Activated CD4-positive, alpha-beta T cell treated with anti-CD3 and anti-CD28 coated beads, Interleukin-2, amount 50 U/mL, for 4 hours (primary cell): ENCODE measurements around the gene PMS2.
A peak's percentile ranks its signal among the peaks of the same experiment; 100 is the strongest.
"Not testable (repeated sequence)": the region's sequence is repeated elsewhere in the genome, so short reads cannot be mapped to it uniquely, and the experiment has no call there.

ENCODE experiments used
- DNase-seq, 2 experiments: peaks; one replicate each; pipeline ENCODE4 v3.0.0-alpha.2; 2020

PMS2 gene

DNA sequence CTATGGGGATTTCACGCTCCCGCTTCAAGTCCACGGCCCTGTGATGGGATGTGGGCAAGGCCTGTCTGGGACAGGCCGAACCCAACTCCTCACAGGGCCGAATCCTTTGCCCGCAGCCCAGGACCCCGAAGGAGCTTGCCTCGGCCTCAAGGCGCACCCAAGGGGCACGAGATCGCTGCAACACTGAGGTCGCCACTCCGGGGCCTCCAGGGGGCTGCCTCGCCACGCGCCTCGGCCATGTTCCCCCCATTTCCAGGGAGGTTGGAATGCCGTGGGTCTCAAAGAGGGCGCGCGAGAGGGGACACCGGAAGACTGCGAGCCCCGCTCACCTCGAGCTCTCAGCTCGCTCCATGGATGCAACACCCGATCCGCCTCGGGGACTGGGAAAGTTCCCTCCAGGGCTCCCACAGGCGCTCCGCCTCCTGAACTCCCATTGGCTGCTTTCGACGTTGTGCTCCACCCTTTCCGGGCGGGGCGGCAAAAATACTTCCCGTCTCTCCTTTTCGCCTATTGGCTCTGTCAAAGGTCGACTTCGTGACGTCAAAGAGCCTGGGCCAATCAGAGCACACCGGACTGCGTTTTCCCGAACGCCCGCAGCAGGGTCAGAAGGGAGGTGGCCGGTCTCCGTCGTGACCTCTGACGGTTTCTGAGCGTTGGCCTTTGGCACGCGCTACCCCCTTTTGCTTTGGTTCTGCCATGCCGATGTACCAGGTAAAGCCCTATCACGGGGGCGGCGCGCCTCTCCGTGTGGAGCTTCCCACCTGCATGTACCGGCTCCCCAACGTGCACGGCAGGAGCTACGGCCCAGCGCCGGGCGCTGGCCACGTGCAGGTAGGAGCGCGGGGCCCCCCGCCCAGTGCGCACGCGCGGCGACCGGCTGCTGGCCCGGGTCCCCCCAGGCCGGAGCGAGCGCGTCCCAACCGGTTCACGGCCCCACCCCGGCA is at the start of gene PMS2, which contains the start of gene AIMP2:
TSS of gene PMS2 (minus strand) at position 382 of the 944 bp plus-strand sequence. CDS start at position 352, 30 bp downstream.
TSS of gene AIMP2 (plus strand) at position 605 of the 944 bp plus-strand sequence. CDS start at position 697, 92 bp downstream.
- DNase-seq, result peak; percentile 96 to 97

GRCh38 chr7:6057316-6058129 is 48.7 kb upstream of the PMS2 start:
- DNase-seq, result no peak

DNA sequence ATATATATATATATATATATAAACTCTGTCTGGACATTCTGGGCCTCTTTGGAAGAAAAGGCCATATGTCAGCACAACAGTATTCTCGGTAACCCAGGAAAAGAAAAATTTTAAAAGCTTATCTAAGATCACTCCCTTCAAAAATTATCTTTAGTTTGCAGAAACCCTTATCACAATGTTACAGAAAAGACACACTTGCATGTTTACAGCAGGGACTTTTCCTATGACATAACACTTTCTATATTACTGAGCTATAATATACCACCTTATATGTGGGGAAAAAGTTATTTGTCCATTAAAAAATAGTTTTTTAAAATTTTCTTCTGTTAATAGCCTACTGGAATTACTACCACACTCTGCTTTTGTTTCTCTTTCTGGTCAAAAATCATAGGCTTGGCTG is 47.8 kb upstream of the PMS2 start:
- no peak for DNase-seq

- DNase-seq, result not testable (repeated sequence)
Observed at GRCh38 chr7:6051185-6051584, 42.3 kb upstream of the PMS2 start.

DNA sequence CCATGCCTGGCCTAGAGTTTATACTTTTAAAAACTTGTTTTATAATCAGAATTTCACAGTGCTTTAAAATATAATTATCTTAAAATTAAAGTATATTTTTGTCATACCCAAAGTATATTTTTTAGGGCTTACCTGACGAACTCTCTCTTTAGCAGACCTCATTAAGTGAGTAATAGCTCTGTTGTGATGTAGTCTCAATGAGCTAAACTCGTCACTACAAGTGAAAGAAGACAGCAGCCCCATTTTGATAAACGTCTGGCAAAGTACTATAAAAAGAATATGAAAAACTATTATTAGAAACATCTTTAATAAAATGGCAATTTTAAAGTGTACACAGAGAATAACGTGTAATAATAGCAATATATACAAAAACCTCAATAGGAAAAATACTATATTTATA is 40.9 kb upstream of the PMS2 start:
- no peak for DNase-seq

- DNase-seq, result no peak
Observed at GRCh38 chr7:6035686-6036085, 26.8 kb upstream of the PMS2 start.

DNA sequence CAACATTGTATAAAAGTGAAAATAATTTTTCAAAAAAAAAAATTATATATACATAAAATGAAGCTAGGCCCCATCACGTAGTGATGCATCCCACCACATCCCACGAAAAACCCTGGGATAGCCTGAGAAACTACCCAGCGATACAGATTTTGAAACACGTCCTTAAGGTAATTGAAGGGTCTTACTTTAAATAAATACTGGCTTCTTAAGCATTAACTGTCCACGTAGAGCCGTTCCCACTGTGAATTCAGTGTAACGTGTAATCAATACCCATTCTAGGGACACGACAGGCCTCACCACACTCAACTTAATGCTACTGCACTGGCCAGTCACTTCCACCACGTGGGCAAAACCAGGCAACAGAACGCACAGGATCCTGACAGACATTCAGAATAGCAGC is 26.3 kb upstream of the PMS2 start:
- no peak for DNase-seq

- DNase-seq, result no peak
Observed at GRCh38 chr7:6032641-6033040, 23.8 kb upstream of the PMS2 start.

DNA sequence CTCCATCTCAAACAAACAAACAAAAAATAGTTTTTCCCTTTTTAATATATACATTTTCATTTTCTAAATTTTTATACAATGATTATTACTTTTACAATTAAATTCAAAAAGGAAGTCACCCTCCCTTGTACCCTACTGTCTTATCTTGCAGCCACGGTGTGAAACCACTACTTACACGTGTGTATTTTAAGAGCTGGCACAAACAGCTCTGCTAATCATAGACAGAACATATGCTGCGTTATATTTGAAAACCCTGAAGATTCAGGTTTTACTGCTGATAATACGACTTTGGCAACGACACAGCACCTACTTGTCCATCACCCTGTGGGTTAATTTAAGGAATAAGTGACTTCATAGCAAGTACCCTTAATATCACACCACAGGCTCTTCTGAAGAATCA is 23.3 kb upstream of the PMS2 start:
- no peak for DNase-seq

DNA sequence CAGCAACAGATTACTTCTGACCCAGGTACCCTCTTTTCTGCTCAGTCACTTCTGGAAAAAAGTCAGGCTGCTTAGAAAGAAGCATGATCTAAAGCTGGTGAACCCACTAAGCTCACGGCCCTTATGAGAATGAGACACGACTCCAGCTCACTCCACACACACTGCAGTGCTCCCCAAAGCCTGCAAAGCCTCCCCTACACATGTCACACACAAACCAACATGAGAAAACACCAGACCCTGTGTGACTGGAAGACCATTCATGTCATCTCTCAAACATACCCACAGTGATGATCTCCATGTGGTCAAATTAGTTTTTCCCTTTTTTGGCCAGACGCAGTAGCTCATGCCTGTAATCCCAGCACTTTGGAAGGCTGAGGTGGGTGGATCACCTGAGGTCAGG is 22.7 kb upstream of the PMS2 start:
- DNase-seq, result no peak

- DNase-seq, result no peak
Observed at GRCh38 chr7:6030988-6031387, 22.1 kb upstream of the PMS2 start, which contains the start of gene ANKRD61. ANKRD61 (plus strand) TSS chr7:6031376; CDS start chr7:6031376, 0 bp downstream.

DNA sequence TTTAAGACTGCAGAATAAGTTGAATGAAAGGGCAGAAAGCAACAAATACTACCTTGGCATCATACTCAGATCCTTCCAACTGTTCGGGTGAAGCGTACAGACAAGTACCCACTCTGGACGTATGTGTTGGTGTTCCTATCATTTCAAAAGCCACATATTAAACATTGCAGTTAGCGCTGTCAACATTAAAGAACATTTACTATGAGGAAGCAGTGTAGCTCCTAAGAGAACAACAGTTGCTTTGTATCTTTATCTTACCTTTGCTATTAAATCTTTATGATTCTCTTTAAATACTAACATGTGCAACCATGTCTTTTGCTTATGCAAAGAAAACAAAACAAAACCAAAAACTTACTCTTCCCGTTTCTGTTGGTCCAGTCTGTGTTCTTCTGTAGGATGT is 19.7 kb upstream of the PMS2 start:
- no peak for DNase-seq

- no peak for DNase-seq
Observed at GRCh38 chr7:6027806-6028365, 19.0 kb upstream of the PMS2 start.

DNA sequence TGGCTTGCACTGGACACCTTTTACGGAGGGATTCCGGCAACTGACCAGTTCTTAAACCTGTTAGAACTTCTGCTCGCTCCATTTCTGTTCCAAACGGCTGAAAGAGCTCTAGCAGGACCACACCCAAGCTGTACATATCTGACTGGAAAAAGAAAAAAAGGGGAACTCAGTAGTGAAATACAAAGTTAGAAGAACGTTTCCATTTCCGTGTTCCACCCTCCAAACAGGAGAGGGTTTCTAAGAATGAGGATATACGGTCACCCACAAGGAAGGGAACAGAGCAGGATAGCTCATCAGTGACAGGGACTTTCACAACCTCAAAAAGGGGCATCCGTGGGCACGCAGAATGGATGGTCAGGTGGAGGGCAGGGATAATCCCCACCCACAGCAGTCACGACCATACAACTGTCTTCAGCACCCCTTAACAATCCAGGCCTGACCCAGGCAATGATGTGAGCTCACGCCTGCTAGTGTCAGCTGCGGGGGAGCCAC is 18.0 kb upstream of the PMS2 start:
- DNase-seq, result no peak

DNA sequence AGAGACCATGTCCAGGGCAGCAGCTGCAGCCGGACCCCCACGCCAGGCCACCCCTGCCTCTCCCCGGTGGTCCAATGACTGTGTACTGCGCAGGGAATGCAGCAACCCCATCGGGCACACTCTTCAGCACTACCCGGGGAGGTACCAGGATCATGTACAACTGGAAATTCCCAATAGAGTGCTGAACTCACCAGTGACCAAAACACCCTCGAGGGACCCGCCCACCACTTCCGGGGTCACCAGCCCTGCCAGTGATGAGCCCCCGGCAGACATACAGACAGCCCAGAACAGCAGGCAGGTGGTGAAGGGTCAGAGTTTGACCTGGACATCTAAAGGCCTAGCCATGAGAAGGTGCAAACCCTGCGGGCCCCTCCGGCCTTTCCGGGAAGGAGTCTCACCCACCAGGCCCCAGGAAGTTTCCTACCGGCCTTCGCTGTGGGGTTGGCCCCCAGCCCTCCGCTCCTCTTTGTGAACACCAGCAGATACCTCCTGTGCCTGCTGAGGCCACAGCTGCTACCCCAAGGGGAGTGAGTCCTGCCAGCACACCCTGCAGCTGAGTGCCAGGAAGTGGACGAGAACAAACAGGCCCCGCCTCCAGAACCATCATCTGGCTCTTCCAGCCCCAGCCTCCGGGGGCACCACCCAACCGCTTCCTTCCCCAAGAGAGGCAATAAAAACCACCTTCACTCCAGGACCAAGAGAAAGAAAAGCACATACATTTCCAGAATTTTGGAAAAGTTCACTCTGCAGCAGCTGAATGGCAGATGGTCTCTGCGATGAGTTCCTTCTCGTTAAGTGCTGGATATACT is 17.4 kb upstream of the PMS2 start:
- peak; percentile 52 to 53 for DNase-seq

DNA sequence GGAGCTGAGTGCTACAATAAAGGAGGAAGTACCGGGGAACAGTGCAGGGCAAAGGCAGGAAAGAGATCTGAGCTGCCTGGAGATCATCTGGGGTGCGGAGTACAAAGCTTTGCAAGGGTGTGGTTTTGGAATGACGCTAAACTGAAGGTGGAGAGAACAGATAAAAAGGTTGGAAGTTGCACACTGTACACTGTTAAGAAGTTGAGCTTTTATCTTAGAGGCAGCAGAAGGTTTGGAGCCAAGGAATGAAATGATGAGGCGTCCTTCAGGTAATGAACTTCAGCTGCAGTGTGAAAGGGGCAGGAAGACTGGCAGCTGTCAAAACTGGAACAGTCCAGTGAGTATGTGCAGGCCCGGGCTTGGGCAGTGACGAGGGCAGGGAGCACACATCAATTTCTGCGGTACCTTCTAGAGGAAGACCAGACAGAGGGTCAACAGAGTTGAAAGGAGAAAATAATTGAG is 15.2 kb upstream of the PMS2 start:
- no peak for DNase-seq

DNA sequence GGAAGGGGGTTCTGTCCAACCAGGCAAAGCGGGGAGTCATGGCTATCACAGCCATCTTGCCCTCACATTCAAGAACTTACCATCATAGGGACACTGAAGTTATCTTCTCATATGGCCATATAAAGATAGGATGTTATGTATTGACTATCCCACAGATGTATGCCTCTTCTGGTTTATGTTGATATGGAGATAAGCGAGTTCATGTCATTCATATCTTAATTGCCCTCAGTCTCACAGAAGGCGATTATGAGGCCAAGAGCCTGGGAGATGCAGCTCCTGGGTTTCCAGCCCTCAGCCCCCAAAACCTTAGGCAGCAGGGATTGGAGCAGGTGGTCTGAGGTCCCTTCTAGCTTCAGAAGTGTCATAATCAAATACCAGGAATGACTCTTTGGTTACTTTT is 13.9 kb upstream of the PMS2 start:
- no peak for DNase-seq

- DNase-seq, result no peak
Observed at GRCh38 chr7:6020371-6021286, 11.8 kb upstream of the PMS2 start.

DNA sequence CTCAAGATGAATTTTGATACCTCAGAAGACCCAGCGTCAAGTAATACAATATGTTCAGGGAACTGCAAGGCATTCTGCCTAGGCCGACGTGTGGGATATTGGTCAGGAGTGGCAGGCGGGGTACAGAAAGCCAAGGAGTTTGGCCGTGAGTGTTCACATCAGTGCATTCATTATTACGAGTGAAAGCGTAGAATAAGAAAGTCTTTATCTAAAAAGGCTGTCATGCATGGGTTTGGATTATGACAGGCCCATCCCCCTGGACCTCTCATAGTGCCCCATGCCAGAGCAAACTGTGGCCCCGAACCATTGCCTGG is 7.8 kb upstream of the PMS2 start:
- DNase-seq, result no peak

DNA sequence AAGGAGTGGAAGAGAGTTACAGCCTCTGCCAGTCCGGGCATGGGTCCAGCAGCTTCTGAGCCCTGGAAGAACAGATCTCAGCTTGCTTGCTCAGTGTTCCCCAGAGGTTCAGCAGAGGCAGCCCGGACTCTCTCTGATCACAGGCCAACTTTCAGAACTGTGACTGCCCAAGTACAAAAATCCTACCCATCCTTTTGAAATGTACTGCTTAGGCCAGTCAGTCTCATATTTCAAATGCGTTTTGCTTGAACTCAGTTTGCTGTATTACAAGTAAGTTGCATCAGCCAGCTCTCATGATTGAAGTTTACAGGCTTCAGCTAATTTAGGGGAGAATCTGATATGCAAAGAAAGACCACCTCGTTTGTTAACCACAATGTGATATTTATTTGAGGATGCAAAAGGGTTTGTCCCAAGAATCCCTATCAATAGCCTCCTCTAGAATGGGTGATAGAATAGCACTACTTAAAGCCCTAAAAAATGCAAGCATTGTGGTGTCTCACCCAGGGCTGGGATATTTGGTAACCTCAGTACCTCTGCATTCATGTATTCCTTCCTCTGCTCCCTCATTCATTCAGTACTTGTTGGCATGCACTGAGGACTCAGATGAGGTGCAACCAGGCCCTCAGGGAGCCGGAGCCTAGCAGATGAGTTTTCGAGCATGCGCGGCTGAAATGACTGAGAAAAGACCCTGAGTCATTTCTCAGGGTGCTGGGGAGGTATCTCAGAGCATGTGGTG is 7.2 kb upstream of the PMS2 start:
- no peak for DNase-seq
